H1 (cell line): ENCODE measurements around the gene KCNMA1. TPM values are rescaled to one million over a fixed set of nuclear protein-coding genes. Genes with fewer than 3 reads are reported as not detected.

ENCODE experiments used
- CTCF ChIA-PET: fragments of 300-600 bp; sonication (Branson Sonifier 250); formaldehyde crosslinking; loops from one replicate; lab custom pipeline; 2021; ENCODE audit not compliant: partially characterized antibody; lab: Charles Lee
- POLR2A ChIA-PET: fragments of 300-600 bp; sonication (Branson Sonifier 250); formaldehyde crosslinking; loops from one replicate; lab custom pipeline; 2021; ENCODE audit warnings: inconsistent platforms; ENCODE audit not compliant: partially characterized antibody; lab: Charles Lee
- DNase-seq, 2 experiments: peaks; one replicate each; pipeline versions ENCODE4 v3.0.0 to v3.0.0-alpha.2; 2010 to 2022; ENCODE audit warnings: low spot score in 2 of 2, low read depth in 1 of 2, mixed read lengths in 1 of 2
- FAIRE-seq: peaks from 2 replicates; lab custom pipeline; 2011; peaks lifted over from hg19 to GRCh38; lab: Jason Lieb, UNC
- H2AFZ ChIP-seq: 2 replicates; pipeline ENCODE4 v1.8.1; 2012; ENCODE audit warnings: low read length, inconsistent platforms
- H2AK5ac ChIP-seq: 2 replicates; pipeline ENCODE4 v1.6.1; 2013; ENCODE audit warnings: low read depth, low read length
- H2BK120ac ChIP-seq: replicated peaks from 2 replicates; pipeline ENCODE3; 2013; ENCODE audit warnings: low read depth, low read length, inconsistent platforms
- H2BK12ac ChIP-seq: 2 replicates; pipeline ENCODE4 v1.6.1; 2013; ENCODE audit warnings: low read depth, low read length
- H2BK15ac ChIP-seq: 2 replicates; pipeline ENCODE4 v1.6.1; 2013; ENCODE audit warnings: low read length
- H2BK20ac ChIP-seq: 2 replicates; pipeline ENCODE4 v1.6.1; 2013; ENCODE audit warnings: low read length
- H2BK5ac ChIP-seq: 2 replicates; pipeline ENCODE4 v1.6.1; 2013; ENCODE audit warnings: low read depth, low read length
- H3K14ac ChIP-seq: 2 replicates; pipeline ENCODE4 v1.6.1; 2013; ENCODE audit warnings: inconsistent platforms; ENCODE audit not compliant: insufficient read length
- H3K18ac ChIP-seq: 2 replicates; pipeline ENCODE4 v1.6.1; 2013; ENCODE audit warnings: low read length; ENCODE audit errors: extremely low read depth
- H3K23ac ChIP-seq: 2 replicates; pipeline ENCODE4 v1.6.1; 2013; ENCODE audit warnings: inconsistent platforms; ENCODE audit not compliant: insufficient read length
- H3K23me2 ChIP-seq: 2 replicates; pipeline ENCODE4 v1.6.1; 2013; ENCODE audit warnings: low read depth, low read length
- H3K27ac ChIP-seq: 2 replicates; pipeline ENCODE4 v1.6.1; 2011; ENCODE audit warnings: low read depth, low read length, inconsistent platforms
- H3K27me3 ChIP-seq, 4 experiments: replicated peaks in 1 of 4; 1 replicate in 1 of 4; 2 replicates in 3 of 4; pipeline versions ENCODE4 v1.6.1 to v1.8.1; 2011 to 2013; ENCODE audit warnings: low read length in 3 of 4, mild to moderate bottlenecking in 3 of 4, inconsistent platforms in 2 of 4, mixed read lengths in 2 of 4, moderate library complexity in 1 of 4; ENCODE audit not compliant: control insufficient read depth in 3 of 4, insufficient read depth in 3 of 4; ENCODE audit errors: extremely low read depth in 1 of 4
- H3K36me3 ChIP-seq, 4 experiments: 2 replicates each; pipeline versions ENCODE4 v1.6.1 to v1.8.1; 2011 to 2013; ENCODE audit warnings: mild to moderate bottlenecking in 4 of 4, low read length in 3 of 4, moderate library complexity in 2 of 4, control low read depth in 1 of 4, inconsistent platforms in 1 of 4; ENCODE audit not compliant: insufficient read depth in 4 of 4, control insufficient read depth in 2 of 4
- H3K4ac ChIP-seq: replicated peaks from 2 replicates; pipeline ENCODE3; 2013; ENCODE audit warnings: low read length, low read depth, mixed read lengths, inconsistent platforms; ENCODE audit not compliant: insufficient read length
- H3K4me1 ChIP-seq, 4 experiments: replicated peaks in 1 of 4; 1 replicate in 1 of 4; 2 replicates in 3 of 4; pipeline versions ENCODE4 v1.6.1 to v1.8.1; 2011 to 2013; ENCODE audit warnings: low read length in 3 of 4, inconsistent platforms in 2 of 4, mixed read lengths in 1 of 4; ENCODE audit not compliant: insufficient read depth in 4 of 4, control insufficient read depth in 3 of 4
- H3K4me2 ChIP-seq, 2 experiments: 2 replicates each; pipeline versions ENCODE4 v1.6.1 to v1.8.1; 2011 to 2013; ENCODE audit warnings: low read depth in 2 of 2, low read length in 2 of 2, control low read depth in 1 of 2, inconsistent platforms in 1 of 2, mild to moderate bottlenecking in 1 of 2; ENCODE audit not compliant: insufficient read depth in 1 of 2
- H3K4me3 ChIP-seq, 4 experiments: fragments of 200-600, 300-600 bp in 1 of 4; sonication (generic), shearing (Covaris generic), sonication (Bioruptor Twin) in 1 of 4; 2 replicates each; pipeline versions ENCODE4 v1.5.1 to v1.8.1; 2011 to 2016; ENCODE audit warnings: low read length in 4 of 4, low read depth in 3 of 4, control low read depth in 2 of 4, inconsistent platforms in 2 of 4, mild to moderate bottlenecking in 2 of 4, mixed read lengths in 1 of 4, moderate library complexity in 1 of 4; ENCODE audit not compliant: insufficient read depth in 2 of 4; ENCODE audit errors: extremely low read depth in 1 of 4
- H3K56ac ChIP-seq: replicated peaks from 2 replicates; pipeline ENCODE3; 2013; ENCODE audit warnings: low read depth, mild to moderate bottlenecking, mixed read lengths, low read length, inconsistent platforms; ENCODE audit not compliant: insufficient read length
- H3K79me1 ChIP-seq: 2 replicates; pipeline ENCODE4 v1.6.1; 2013; ENCODE audit warnings: low read depth, low read length, control low read depth
- H3K79me2 ChIP-seq, 2 experiments: 2 replicates each; pipeline versions ENCODE4 v1.6.1 to v1.8.1; 2012 to 2013; ENCODE audit warnings: low read length in 2 of 2, mild to moderate bottlenecking in 2 of 2, inconsistent platforms in 1 of 2; ENCODE audit not compliant: insufficient read depth in 2 of 2, control insufficient read depth in 1 of 2
- H3K9ac ChIP-seq, 4 experiments: replicated peaks in 1 of 4; 1 replicate in 1 of 4; 2 replicates in 3 of 4; pipeline versions ENCODE4 v1.6.1 to v1.8.1; 2011 to 2013; ENCODE audit warnings: low read depth in 3 of 4, low read length in 3 of 4, control low read depth in 2 of 4, mild to moderate bottlenecking in 2 of 4, moderate library complexity in 2 of 4, inconsistent platforms in 1 of 4; ENCODE audit errors: extremely low read depth in 1 of 4
- H3K9me3 ChIP-seq, 2 experiments: 2 replicates each; pipeline versions ENCODE4 v1.6.1 to v1.8.1; 2012 to 2013; ENCODE audit warnings: mild to moderate bottlenecking in 2 of 2, moderate library complexity in 2 of 2, control low read depth in 1 of 2, inconsistent platforms in 1 of 2, low read depth in 1 of 2, low read length in 1 of 2, mixed read lengths in 1 of 2; ENCODE audit not compliant: insufficient read depth in 2 of 2
- H4K20me1 ChIP-seq, 2 experiments: replicated peaks in 1 of 2; 2 replicates each; pipeline versions ENCODE3 to v1.8.1; 2011 to 2013; ENCODE audit warnings: inconsistent platforms in 2 of 2, low read length in 2 of 2, mild to moderate bottlenecking in 1 of 2; ENCODE audit not compliant: insufficient read depth in 2 of 2, control insufficient read depth in 1 of 2
- H4K5ac ChIP-seq: 2 replicates; pipeline ENCODE4 v1.6.1; 2013; ENCODE audit warnings: low read length, low read depth, mixed read lengths, inconsistent platforms; ENCODE audit not compliant: insufficient read length
- H4K8ac ChIP-seq: 2 replicates; pipeline ENCODE4 v1.8.0; 2013; ENCODE audit warnings: mild to moderate bottlenecking, moderate library complexity, low read length, inconsistent platforms; ENCODE audit not compliant: insufficient read depth; ENCODE audit errors: extremely low read depth
- H4K91ac ChIP-seq: replicated peaks from 2 replicates; pipeline ENCODE3; 2013; ENCODE audit warnings: low read length, mixed read lengths, inconsistent platforms; ENCODE audit not compliant: insufficient read length
- EGR1 ChIP-seq: IDR thresholded peaks from 2 replicates; pipeline ENCODE4 v1.6.1; 2011; ENCODE audit warnings: low read depth, low read length, borderline replicate concordance
- FOSL1 ChIP-seq: IDR thresholded peaks from 2 replicates; pipeline ENCODE4 v1.6.1; 2011; ENCODE audit warnings: mild to moderate bottlenecking, low read depth, low read length, moderate library complexity; ENCODE audit not compliant: insufficient read depth
- JUND ChIP-seq: IDR thresholded peaks from 2 replicates; pipeline ENCODE4 v1.6.1; 2011; ENCODE audit warnings: mild to moderate bottlenecking, improper control_type of control experiment, low read length
- SAP30 ChIP-seq: fragments of 300-600 bp; sonication (generic); IDR thresholded peaks from 2 replicates; pipeline ENCODE4 v1.7.1; 2012; ENCODE audit warnings: low read length, moderate library complexity, mild to moderate bottlenecking, inconsistent platforms; ENCODE audit not compliant: insufficient read depth, insufficient replicate concordance
- SP2 ChIP-seq: IDR thresholded peaks from 2 replicates; pipeline ENCODE4 v1.6.1; 2012; ENCODE audit warnings: mild to moderate bottlenecking, low read length, inconsistent platforms
- TAF1 ChIP-seq: IDR thresholded peaks from 2 replicates; pipeline ENCODE4 v1.6.1; 2011; ENCODE audit warnings: mild to moderate bottlenecking, low read depth, low read length
- TAF7 ChIP-seq: optimal IDR thresholded peaks from 2 replicates; pipeline ENCODE3; 2011; ENCODE audit warnings: low read depth, mild to moderate bottlenecking, inconsistent platforms, low read length, moderate library complexity, borderline replicate concordance
- WGBS, 2 experiments: shearing (Covaris generic) in 1 of 2; methylation state at CpG; one replicate each; pipeline versions ENCODE4 v1.1.6 to v1.1.7; 2013 to 2015; ENCODE audit warnings: low lambda C conversion rate in 2 of 2, mixed read lengths in 2 of 2, inconsistent platforms in 1 of 2, low coverage in 1 of 2, missing lambda C conversion rate in 1 of 2; ENCODE audit not compliant: insufficient replicate concordance in 2 of 2, insufficient coverage in 1 of 2, insufficient read length in 1 of 2; ENCODE audit errors: extremely low coverage in 1 of 2, missing lambda C conversion rate in 1 of 2; 5-methylcytosine and 5-hydroxymethylcytosine counted together
- polyA plus RNA-seq, 7 experiments: library from polyadenylated mRNA; depleted of rRNA in 3 of 7; stranded (reverse) in 5 of 7; unstranded in 2 of 7; fragments of >200 nt in 5 of 7; fragments of 200-250 nt in 2 of 7; gene quantifications; 1 replicate in 5 of 7; 2 replicates in 1 of 7; 4 replicates in 1 of 7; pipeline versions ENCODE4 v1.2.1 to v1.2.3, GENCODE V29; 2011 to 2013; ENCODE audit warnings: missing spikeins in 2 of 7, mixed read lengths in 2 of 7
- total RNA-seq: library from RNA; stranded (reverse); fragmentation: NEBNext Ultra II Directional; extraction: Animal tissue kit (Norgen Biotek cat#: 25700); gene quantifications from 2 replicates; pipeline ENCODE4 v1.2.1, GENCODE V29; 2021

KCNMA1 gene
- total and polyA plus RNA-seq, 2 of the 8 experiments (the other 6 are each of a cell fraction or from before 2014, with no cell fraction given), result 10.2 to 11.1 TPM

- H4K20me1 ChIP-seq, result no peaks in the 10 kb centered on the region
- H3K14ac ChIP-seq, result no peak overlapping the region
- CTCF ChIA-PET, result interaction anchor here (0.6 to 1.3 kb wide), 2 partner anchors 156 to 273 kb away, joined by 3 read pairs; no protein-coding TSS in a partner anchor
- H3K18ac ChIP-seq, result no peak overlapping the region
- no peak overlapping the region for H3K4me3 ChIP-seq
- H4K8ac ChIP-seq, result no peak overlapping the region
- H2BK12ac ChIP-seq, result no peak overlapping the region
- no peak overlapping the region for H2BK20ac ChIP-seq
- no peaks in the 10 kb centered on the region for H3K79me1 ChIP-seq
- H2AFZ ChIP-seq, result no peak overlapping the region
- H3K4ac ChIP-seq, result no peak overlapping the region
- H3K23me2 ChIP-seq, result no peaks in the 10 kb centered on the region
- H3K27me3 ChIP-seq, result no peaks in the 10 kb centered on the region
- no peaks in the 10 kb centered on the region for H3K36me3 ChIP-seq
- H3K4me1 ChIP-seq, result no peaks in the 10 kb centered on the region
- H3K4me2 ChIP-seq, result no peak overlapping the region
- DNase-seq, result no peak
- TF ChIP-seq JUND, result no peak
- no peak for TF ChIP-seq TAF1
- TF ChIP-seq SP2, result no peak
- TF ChIP-seq FOSL1, result no peak
- no peak for TF ChIP-seq TAF7
- TF ChIP-seq EGR1, result no peak
- TF ChIP-seq SAP30, result no peak
- TF ChIP-seq, all 59 proteins: peak for 0
- H2BK5ac ChIP-seq, result no peak overlapping the region
- H3K27ac ChIP-seq, result no peak overlapping the region
- 73% methylated on average over 2 of the region's 2 CpGs; no CpG with 5 or more reads in 1 of the 2 experiments for WGBS, 2 experiments
- H3K9ac ChIP-seq, result no peak overlapping the region
- no peak overlapping the region for H3K23ac ChIP-seq
- H4K5ac ChIP-seq, result no peak overlapping the region
- H3K9me3 ChIP-seq, result no peaks in the 10 kb centered on the region
- no peak overlapping the region for H2AK5ac ChIP-seq
- H3K79me2 ChIP-seq, result no peaks in the 10 kb centered on the region
- H2BK15ac ChIP-seq, result no peak overlapping the region
- no peak overlapping the region for H4K91ac ChIP-seq
- POLR2A ChIA-PET, result no interaction called here
- H2BK120ac ChIP-seq, result no peak overlapping the region
- no peak overlapping the region for H3K56ac ChIP-seq
- no peak for FAIRE-seq
Observed at GRCh38 chr10:76829724-76830123, 807.9 kb downstream of the KCNMA1 start.
